GM15510 (cell line): ENCODE data around the gene DHX57.

ENCODE experiments used
- POLR2A ChIP-seq: IDR thresholded peaks from 3 replicates; pipeline ENCODE4 v1.6.1; 2011; ENCODE audit warnings: borderline replicate concordance; ENCODE audit not compliant: insufficient read length; ENCODE audit errors: extremely low read depth

Gene DHX57

GRCh38 chr2:38889045-38889444, 13.3 kb upstream of the DHX57 start:
- TF ChIP-seq POLR2A, result no peak

GRCh38 chr2:38887902-38888554, 12.3 kb upstream of the DHX57 start:
- TF ChIP-seq POLR2A, result no peak

DNA sequence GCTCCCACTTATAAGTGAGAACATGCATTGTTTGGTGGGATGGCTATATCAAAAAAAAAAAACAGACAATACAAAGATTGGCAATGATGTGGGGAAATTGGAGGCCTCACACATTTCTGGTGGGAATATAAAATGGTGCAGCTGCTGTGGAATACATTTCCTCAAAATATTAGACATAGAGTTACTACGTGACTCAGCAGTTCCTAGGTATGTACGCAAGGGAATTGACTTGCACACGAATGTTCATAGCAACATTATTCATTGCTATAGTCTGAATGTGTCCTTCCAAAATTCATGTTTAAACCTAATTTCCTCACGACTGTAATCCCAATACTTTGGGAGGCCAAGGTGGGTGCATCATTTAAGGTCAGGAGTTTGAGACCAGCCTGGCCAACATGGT, 11.6 kb upstream of the DHX57 start:
- no peak for TF ChIP-seq POLR2A

DNA sequence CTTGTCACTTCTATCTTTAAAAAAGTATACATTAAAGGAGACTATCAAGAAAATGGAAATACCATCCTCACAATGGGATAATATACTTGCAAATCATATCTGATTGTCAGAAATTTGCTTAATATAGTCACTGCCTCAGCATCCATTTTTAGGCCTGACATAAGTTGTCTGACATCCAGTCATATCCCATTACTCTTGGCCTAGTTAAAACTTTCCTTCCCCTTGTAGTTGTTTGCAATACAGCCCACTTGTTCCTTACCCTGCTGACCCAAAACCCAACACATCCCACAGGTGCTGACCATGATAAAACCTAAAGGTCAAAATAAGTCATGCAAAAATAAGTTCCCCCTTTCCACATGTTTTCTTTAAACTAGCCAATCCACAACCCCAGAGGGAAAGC, 10.3 kb upstream of the DHX57 start:
- TF ChIP-seq POLR2A, result no peak

DNA sequence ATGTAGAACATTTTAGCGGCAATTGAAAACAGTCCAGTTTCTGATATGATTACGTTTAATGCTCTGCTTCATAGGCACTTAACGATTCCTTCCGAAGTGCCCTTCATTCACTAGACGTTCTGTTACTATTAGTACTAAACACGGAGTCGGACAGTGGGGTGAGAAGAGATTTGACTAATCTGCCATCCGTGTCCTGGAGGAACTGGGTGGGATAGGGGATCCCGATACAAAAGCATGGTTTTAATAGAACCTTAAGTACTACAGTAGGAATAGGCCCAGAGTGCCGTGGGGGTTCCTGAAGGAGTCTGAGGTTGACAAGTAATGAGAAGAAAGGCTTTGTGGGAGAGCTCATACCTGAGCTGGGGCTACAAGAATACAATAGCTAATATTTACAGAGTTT, 673 bp upstream of the DHX57 start:
- no peak for TF ChIP-seq POLR2A

- TF ChIP-seq POLR2A, result no peak
Measured at GRCh38 chr2:38875227-38875575, 533 bp downstream of the DHX57 start.

- TF ChIP-seq POLR2A, result no peak
Measured at GRCh38 chr2:38873763-38874162, 2.0 kb downstream of the DHX57 start.

GRCh38 chr2:38871432-38871831, 4.3 kb downstream of the DHX57 start:
- TF ChIP-seq POLR2A, result no peak

GRCh38 chr2:38866773-38867443, 8.8 kb downstream of the DHX57 start:
- no peak for TF ChIP-seq POLR2A

GRCh38 chr2:38863061-38863695, 12.6 kb downstream of the DHX57 start:
- no peak for TF ChIP-seq POLR2A

DNA sequence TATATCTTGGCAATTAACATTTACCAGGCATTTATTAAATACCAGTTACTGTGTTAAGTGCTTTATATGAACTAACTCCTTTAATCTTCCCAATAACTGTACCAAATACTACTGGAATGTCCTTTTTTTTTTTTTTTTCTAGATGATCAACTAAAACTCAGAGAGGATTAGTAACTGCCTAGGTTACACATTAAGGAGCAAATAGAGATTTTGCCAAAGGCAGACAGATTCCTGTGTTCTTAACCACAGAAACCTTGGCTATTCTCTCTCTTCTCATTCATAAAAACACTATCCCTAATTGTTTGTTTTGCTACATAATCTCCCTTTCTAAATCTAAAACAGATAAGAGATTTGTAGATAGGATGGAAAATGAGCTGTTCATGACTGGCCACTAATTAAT, 13.3 kb downstream of the DHX57 start:
- TF ChIP-seq POLR2A, result no peak

GRCh38 chr2:38856165-38856564, 19.6 kb downstream of the DHX57 start:
- TF ChIP-seq POLR2A, result no peak

DNA sequence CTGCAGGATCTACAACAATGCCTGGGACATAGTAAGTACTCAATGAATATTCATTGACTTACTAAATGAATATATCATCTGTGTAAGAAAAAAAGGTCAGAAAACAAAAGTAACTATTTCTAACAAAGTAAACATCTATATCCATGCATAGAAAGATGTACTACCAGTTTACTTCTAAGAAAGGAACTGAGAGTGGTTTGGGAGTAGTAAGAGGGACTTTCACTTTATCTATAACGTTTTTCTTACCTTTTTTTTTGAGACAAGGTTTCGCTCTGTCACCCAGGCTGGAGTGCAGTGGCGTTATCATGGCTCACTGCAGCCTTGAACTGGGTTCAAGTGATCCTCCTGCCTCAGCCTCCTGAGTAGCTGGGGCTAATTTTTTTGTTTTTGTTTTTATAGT, 25.7 kb downstream of the DHX57 start:
- no peak for TF ChIP-seq POLR2A

DNA sequence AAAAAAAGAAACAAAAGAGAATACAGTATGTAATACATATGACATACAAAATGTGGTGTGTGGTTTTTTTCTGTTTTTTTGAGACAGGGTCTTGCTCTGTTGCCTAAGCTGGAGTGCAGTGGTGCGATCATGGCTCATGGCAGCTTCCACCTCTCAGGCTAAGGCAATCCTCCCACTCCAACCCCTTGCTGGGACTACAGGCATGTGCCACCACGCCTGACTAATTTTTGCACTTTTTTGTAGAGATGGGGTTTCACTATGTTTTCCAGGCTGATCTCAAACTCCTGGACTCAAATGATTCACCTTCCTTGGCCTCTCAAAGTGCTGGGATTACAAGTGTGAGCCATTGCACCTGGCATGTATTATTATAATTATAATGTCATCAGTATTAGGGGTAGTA, 38.9 kb downstream of the DHX57 start:
- TF ChIP-seq POLR2A, result no peak

- no peak for TF ChIP-seq POLR2A
Measured at GRCh38 chr2:38835990-38836389, 39.7 kb downstream of the DHX57 start.

DNA sequence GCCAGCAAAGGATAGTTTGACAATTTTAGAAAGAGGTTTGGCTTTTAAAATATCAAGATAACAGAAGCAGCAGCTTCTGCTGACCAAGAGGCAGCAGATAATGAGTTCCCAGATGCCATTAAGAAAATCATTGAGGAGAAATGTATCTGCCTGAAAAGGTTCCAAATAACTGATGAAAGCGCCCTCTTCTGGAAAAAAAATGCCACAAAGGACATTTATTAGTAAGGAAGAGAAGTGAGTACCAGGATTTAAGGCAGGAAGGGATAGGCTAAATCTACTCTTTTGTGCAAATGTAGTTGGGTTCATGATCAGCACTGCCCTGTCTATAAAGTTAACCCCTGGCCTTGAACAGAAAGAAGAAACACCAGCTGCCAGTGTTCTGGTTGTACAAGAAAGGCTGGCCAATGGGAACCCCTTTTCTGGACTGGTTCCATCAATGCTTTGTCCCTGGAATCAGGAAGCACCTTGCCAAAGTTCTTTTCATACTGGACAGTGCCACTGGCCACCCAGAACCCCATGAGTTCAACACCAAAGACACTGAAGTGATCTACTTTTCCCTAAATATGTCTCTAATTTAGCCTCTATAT, 40.6 kb downstream of the DHX57 start:
- no peak for TF ChIP-seq POLR2A

GRCh38 chr2:38830526-38831159, 45.1 kb downstream of the DHX57 start:
- no peak for TF ChIP-seq POLR2A
